Omental fat pad (tissue), 4 donors: ENCODE data around the gene C1orf159. TPM values are rescaled to one million over a fixed set of nuclear protein-coding genes. Genes with fewer than 3 reads are reported as not detected.
"Not testable (repeated sequence)": the region's sequence is repeated elsewhere in the genome, so short reads cannot be mapped to it uniquely, and the experiment has no call there.

Experiments used
- ATAC-seq: fragments of 150-250 bp; one replicate; pipeline ENCODE4 v1.9.1; 2016; ENCODE audit warnings: mild to moderate bottlenecking, moderate library complexity; ENCODE audit not compliant: low FRiP score
- DNase-seq: peaks from one replicate; pipeline ENCODE4 v3.0.0-alpha.2; 2019; ENCODE audit warnings: low spot score
- CTCF ChIP-seq, 3 donors: fragments of 450-650 bp; IDR thresholded peaks; one replicate each; pipeline ENCODE4 v1.5.1; 2016 to 2017; ENCODE audit warnings: antibody characterized with exemption in 3 of 3, mild to moderate bottlenecking in 3 of 3, moderate library complexity in 2 of 3
- total RNA-seq, 4 donors: library from RNA; depleted of rRNA; stranded (reverse); fragments of >200 nt; gene quantifications; one replicate each; pipeline ENCODE4 v1.1.0, GENCODE V29; 2016

C1orf159 gene
- total RNA-seq, 4 donors from 2014 or later = 5.6 to 12.0 (median 9.5) TPM

- ATAC-seq = no peak
- no peak for DNase-seq
- no peak for TF ChIP-seq CTCF (IDR thresholded peaks at IDR 0.05)
These were observed 54.1 kb downstream of the C1orf159 start for GRCh38 chr1:1061682-1062345.

- no peak for TF ChIP-seq CTCF (IDR thresholded peaks at IDR 0.05)
These were observed 55.4 kb downstream of the C1orf159 start for GRCh38 chr1:1060281-1061000.

GRCh38 chr1:1059494-1060280 lies 56.2 kb downstream of the C1orf159 start:
- ATAC-seq (peak; percentile 64), DNase-seq (peak; percentile 88)
- no peak for TF ChIP-seq CTCF (IDR thresholded peaks at IDR 0.05)

More at GRCh38 chr1:1060281-1061000, 55.4 kb downstream of the C1orf159 start:
- no peak for DNase-seq
- ATAC-seq = no peak

- no peak for TF ChIP-seq CTCF (IDR thresholded peaks at IDR 0.05)
- no peak for DNase-seq
- ATAC-seq = peak; percentile 5
These were observed 56.9 kb downstream of the C1orf159 start for GRCh38 chr1:1058921-1059493.

GRCh38 chr1:1058088-1058905 lies 57.6 kb downstream of the C1orf159 start:
- ATAC-seq (no peak), DNase-seq (no peak)
- TF ChIP-seq CTCF (IDR thresholded peaks at IDR 0.05) = no peak

- not testable (repeated sequence) for ATAC-seq, DNase-seq
These were observed 58.2 kb downstream of the C1orf159 start for GRCh38 chr1:1057769-1058087.
